GM19099 (cell line): Measurements from ENCODE around the gene FHIP1B.

ENCODE experiments used
- POLR2A ChIP-seq: IDR thresholded peaks from 3 replicates; pipeline ENCODE4 v1.6.1; 2011; ENCODE audit warnings: low read depth; ENCODE audit not compliant: insufficient read length; ENCODE audit errors: extremely low read depth

The FHIP1B gene

DNA sequence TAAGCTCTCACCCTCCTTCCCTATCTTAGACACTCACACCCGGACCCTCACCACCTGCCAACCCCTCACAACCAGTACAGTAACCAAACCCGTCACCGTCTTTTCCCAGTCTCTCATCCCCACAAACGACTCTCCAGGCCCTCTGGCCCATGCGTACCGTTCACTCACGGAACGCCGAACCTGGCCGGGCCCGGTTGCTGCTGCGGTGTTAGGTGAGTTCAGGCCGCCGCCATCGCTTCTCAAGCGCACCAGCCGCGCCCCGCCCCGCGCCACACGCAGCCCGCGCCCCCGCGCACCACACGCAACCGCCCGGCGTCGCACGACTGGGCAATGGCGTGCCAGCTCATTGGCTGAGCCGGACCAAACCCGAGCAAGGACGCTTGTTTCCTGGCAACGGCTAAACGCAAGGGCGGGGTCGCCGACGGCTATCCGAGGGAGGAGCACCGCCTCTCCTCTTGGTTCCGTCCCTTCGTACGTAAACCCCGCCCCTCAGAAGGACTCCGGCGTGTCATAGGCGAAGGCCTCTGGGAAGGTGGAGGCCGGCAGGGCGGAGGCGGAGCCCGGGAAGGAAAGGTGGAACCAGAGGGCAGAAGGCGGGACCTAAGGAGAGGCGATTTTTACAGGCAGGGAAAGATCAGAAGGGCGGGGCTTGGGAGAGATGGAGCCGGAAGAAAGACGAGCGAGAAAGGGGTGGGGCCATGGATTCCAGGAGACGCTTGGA, at the start of gene FHIP1B:
Gene FHIP1B (minus strand): TSS at position 250 of the 721 bp plus-strand sequence. CDS start 10,120 bp downstream, outside the sequence.
- TF ChIP-seq POLR2A, result peak; percentile 74

DNA sequence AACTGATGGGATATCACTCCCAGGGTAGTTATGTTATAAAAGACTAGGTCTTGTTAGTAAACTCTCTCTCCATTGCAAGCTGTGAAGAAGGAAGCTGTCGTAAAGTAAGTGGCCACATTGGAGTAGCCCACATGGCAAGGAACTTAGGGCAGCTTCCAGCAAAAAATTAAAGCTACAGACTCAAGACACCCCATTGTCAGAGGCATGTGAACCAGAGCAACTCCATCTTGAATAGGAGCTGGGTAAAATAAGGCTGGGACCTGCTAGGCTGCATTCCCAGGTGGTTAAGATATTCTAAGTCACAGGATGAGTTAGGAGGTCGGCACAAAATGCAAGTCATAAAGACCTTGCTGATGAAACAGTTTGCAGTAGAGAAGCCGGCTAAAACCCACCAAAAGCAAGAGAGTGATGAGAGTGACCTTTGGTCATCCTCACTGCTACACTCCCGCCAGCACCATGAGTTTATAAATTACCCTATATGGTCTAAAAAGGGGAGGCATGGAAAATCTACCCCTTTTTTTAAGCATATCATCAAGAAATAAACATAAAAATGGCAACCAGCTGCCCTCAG, 49.1 kb upstream of the FHIP1B start:
- TF ChIP-seq POLR2A, result no peak

- no peak for TF ChIP-seq POLR2A
These were observed 38.8 kb upstream of the FHIP1B start for GRCh38 chr11:6273188-6273587.

DNA sequence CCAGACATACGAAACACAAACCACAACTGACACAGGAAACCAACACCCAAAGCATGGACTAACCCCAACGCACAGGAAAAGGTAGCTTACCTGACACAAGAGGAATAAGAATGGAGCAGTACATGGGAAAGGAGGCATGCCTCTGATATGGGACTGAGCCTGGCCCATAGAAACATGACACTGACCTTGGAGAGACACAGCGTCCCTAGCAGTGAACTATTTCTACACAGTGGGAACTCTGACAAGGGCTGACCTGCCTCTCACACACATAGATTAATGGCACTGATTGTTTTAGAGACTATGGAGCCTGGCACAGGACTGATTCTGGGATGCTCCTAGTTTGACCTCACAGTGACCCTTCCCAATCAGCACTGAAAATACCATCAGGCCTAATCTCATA, 37.2 kb upstream of the FHIP1B start:
- no peak for TF ChIP-seq POLR2A

DNA sequence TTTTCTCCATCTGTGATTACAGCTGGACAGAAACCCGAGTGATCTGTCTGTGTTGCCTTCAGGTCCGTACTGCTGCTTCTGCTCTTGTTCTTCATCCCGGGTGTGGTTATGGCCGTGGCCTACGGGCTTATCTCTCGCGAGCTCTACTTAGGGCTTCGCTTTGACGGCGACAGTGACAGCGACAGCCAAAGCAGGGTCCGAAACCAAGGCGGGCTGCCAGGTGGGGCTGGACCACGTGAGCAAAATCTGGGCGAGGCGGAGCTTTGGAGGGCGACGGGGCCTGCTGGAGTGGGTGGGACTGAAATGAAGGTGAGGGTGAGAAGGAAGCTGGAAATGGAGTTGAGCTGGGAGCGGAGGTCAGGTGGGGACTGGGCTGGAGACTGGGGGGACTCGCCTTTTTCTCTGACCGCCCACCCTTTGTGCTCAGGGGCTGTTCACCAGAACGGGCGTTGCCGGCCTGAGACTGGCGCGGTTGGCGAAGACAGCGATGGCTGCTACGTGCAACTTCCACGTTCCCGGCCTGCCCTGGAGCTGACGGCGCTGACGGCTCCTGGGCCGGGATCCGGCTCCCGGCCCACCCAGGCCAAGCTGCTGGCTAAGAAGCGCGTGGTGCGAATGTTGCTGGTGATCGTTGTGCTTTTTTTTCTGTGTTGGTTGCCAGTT, 36.3 kb upstream of the FHIP1B start:
- no peak for TF ChIP-seq POLR2A

DNA sequence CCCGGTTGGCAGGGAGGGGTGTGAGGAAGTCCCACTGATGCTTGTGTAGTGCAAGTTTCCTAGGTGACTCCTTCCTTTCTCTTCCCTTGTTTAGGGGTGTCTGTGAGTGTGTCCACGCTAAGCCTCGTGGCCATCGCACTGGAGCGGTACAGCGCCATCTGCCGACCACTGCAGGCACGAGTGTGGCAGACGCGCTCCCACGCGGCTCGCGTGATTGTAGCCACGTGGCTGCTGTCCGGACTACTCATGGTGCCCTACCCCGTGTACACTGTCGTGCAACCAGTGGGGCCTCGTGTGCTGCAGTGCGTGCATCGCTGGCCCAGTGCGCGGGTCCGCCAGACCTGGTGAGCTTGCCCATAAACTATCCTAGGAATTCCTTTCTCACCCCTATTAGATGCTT, 35.6 kb upstream of the FHIP1B start:
- TF ChIP-seq POLR2A, result no peak

DNA sequence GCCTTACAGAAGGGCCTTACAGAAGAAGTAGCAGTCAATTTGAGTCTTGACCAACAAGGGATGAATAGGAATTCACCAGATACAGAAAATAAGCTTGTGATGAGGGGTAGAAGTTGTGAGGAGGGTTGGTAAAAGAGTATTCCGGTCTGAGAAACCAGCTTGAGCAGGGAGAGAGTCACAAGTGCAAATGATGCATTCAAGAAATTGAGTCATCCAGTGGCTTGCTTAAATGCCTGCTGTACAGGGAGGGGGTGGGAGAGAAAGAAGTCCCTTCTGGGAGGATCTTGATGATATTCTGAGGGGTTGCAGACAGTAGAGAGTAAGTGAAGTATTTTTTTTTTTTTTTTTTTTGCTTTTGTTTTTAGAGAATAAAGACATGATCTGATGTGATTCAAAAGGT, 34.4 kb upstream of the FHIP1B start:
- no peak for TF ChIP-seq POLR2A

DNA sequence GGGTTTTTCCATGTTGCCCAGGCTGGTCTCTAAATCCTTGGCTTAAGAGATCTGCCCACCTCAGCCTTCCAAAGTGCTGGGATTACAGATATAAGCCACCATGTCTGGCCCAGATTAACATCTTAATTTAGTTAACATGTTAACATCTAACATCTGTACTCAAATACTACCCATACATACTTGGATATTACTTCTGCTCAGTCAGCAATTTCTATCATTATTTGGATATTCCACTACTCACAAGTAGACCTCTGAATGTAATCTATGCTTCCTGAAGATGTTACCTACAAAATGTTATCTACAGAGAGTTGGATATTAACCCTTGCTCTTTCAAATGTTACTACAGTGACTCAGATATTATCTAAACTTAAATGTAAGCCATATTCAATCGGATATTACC, 29.2 kb upstream of the FHIP1B start:
- no peak for TF ChIP-seq POLR2A

DNA sequence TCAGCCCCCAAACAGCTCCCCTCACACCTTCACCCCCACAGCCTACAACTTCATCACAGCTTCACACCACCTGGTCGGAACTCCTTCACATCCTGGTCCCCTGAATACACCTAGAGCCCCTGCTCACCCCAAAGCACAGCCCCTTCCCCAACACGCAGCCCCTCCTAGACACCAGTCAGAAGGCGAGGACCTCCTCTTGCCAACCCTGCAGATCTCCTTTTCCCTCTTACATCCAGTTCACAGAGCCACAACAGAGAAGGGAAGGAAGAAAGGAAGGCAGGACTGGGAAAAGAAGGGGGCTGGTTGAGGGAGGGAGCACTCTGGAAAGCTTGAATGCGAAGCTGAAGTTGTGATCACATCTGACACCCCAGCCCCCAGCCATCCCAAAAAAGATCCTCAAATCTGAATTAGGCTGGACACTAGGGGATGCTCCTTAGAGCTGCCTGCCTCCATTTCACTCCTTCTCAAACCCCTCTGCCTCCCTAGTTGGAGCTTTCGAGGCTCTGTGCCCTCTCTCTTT, 25.8 kb upstream of the FHIP1B start:
- no peak for TF ChIP-seq POLR2A

DNA sequence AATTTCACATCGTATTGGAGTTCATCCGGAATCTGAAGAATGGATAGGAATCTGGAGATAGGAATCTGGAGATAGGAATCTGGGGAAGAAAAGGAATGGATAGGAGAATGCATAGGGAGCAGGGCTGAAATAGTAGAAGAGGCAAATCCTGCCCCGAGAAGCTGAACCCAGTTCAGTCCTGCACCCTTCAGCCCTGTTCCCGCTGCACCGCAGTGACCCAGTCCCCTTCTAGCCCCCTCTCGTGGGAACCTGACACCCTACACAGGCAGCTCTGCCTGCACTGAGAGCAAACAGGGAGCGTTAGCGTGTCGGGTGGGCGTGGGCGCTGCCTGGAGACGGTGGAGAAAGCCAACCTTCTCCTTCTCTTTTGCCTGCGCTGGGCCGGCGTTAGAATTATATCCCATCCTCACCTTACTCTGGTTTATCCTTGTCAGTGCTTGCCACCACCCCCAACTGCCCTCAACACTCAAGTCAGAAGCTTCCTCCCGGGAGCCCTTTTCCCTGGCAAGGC, 24.2 kb upstream of the FHIP1B start:
- TF ChIP-seq POLR2A, result no peak

- TF ChIP-seq POLR2A, result no peak
These were observed 23.7 kb upstream of the FHIP1B start for GRCh38 chr11:6258141-6258540.

DNA sequence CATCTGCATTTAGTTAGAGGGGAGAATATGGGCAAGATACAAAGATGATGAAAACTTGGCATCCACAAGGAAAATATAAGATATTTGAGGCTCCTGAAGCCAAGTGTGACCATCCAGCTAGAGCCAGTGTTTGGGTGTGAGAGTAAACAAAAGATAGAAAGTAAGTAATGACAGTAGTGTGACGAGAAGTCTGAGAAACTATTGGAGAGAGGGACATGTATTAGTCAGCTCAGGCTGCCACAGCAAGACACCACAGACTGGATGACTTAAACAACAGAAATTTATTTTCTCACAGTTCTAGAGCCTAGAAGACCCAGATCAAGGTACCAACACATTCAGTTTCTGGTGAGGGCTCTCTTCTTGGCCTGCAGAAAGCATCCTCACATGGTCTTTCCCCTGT, 18.8 kb upstream of the FHIP1B start:
- no peak for TF ChIP-seq POLR2A

- TF ChIP-seq POLR2A, result no peak
These were observed 17.6 kb upstream of the FHIP1B start for GRCh38 chr11:6251990-6252473.

DNA sequence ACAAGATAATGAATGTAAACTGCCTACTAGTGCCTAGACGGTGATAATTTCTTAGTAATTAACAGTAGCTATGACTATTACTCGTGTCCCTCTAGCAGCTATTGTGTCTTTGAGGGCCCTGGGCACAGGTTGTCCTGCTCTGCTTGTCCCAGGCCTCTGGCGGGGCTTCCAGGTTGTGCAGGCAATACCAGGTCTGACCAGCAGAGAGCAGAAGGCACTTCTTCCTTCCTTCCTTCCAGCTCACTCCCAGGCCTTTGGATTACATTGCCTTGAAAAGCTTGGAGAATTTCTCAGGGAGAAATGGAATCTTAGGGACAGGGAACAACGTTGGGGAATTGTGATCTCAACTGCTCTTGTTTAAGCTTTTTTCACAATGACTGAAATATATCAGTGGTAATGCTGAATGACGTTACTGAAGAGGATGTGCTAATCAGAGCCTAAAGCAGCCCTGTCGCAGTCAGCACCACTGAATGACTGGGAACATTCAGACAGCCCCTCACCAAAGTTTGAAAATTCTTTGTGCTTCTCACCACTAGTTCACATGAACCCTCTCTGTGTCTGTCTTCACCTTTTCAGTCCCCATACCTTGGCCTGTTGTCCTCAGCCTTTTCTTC, 16.8 kb upstream of the FHIP1B start:
- no peak for TF ChIP-seq POLR2A
